ENCODE data around the gene FN3KRP. TPM values are rescaled to one million over a fixed set of nuclear protein-coding genes. Genes with fewer than 3 reads are reported as not detected.

The FN3KRP gene
- total RNA-seq, 1 donor from 2014 or later = 10.6 TPM

GRCh38 chr17:82677353-82677925 is 39.1 kb upstream of the FN3KRP start:
- DNase-seq (ENCODE audit: extremely low spot score in 2 of 2) = no peak

GRCh38 chr17:82678265-82678891 is 38.1 kb upstream of the FN3KRP start:
- Histone ChIP-seq H3K36me3 (no peaks in the 10 kb centered on the region), H3K4me1 (no peaks in the 10 kb centered on the region), H3K9me3 (peaks cover 6% of the 10 kb centered on the region), H3K27ac (no peak overlapping the region), H3K4me3 (no peak overlapping the region), H3K27me3 (no peaks in the 10 kb centered on the region)
- DNase-seq (ENCODE audit: extremely low spot score in 2 of 2) = no peak
- intact Hi-C loops (cut with DNase I) = no loop called here
- TF ChIP-seq POLR2A (IDR thresholded peaks at IDR 0.05) = no peak
- TF ChIP-seq POLR2AphosphoS5 (IDR thresholded peaks at IDR 0.05; ENCODE audit: insufficient read depth in 1 of 2, low read depth in 1 of 2) = no peak
- TF ChIP-seq, protein P1, sequence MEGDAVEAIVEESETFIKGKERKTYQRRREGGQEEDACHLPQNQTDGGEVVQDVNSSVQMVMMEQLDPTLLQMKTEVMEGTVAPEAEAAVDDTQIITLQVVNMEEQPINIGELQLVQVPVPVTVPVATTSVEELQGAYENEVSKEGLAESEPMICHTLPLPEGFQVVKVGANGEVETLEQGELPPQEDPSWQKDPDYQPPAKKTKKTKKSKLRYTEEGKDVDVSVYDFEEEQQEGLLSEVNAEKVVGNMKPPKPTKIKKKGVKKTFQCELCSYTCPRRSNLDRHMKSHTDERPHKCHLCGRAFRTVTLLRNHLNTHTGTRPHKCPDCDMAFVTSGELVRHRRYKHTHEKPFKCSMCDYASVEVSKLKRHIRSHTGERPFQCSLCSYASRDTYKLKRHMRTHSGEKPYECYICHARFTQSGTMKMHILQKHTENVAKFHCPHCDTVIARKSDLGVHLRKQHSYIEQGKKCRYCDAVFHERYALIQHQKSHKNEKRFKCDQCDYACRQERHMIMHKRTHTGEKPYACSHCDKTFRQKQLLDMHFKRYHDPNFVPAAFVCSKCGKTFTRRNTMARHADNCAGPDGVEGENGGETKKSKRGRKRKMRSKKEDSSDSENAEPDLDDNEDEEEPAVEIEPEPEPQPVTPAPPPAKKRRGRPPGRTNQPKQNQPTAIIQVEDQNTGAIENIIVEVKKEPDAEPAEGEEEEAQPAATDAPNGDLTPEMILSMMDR (IDR thresholded peaks at IDR 0.05) = no peak

More at GRCh38 chr17:82677353-82677925, 39.1 kb upstream of the FN3KRP start:
- TF ChIP-seq, protein P1 (IDR thresholded peaks at IDR 0.05) = no peak
- no peak for TF ChIP-seq POLR2AphosphoS5 (IDR thresholded peaks at IDR 0.05; ENCODE audit: insufficient read depth in 1 of 2, low read depth in 1 of 2)
- H3K27me3 ChIP-seq = no peaks in the 10 kb centered on the region
- intact Hi-C loops (cut with DNase I) = no loop called here
- peaks cover 6% of the 10 kb centered on the region for H3K9me3 ChIP-seq
- no peak overlapping the region for H3K4me3 ChIP-seq
- no peaks in the 10 kb centered on the region for H3K36me3 ChIP-seq
- H3K4me1 ChIP-seq = no peaks in the 10 kb centered on the region
- H3K27ac ChIP-seq = no peak overlapping the region

GRCh38 chr17:82679586-82680465 is 36.7 kb upstream of the FN3KRP start:
- H3K27me3 ChIP-seq = no peaks in the 10 kb centered on the region
- TF ChIP-seq POLR2A (IDR thresholded peaks at IDR 0.05) = no peak
- TF ChIP-seq, protein P1 (IDR thresholded peaks at IDR 0.05) = no peak
- no peak for TF ChIP-seq POLR2AphosphoS5 (IDR thresholded peaks at IDR 0.05; ENCODE audit: insufficient read depth in 1 of 2, low read depth in 1 of 2)
- H3K4me1 ChIP-seq = no peaks in the 10 kb centered on the region
- DNase-seq (ENCODE audit: extremely low spot score in 2 of 2) = no peak
- H3K36me3 ChIP-seq = no peaks in the 10 kb centered on the region
- H3K27ac ChIP-seq = no peak overlapping the region
- peaks cover 6% of the 10 kb centered on the region for H3K9me3 ChIP-seq
- no peak overlapping the region for H3K4me3 ChIP-seq
- intact Hi-C loops (cut with DNase I) = no loop called here

DNA sequence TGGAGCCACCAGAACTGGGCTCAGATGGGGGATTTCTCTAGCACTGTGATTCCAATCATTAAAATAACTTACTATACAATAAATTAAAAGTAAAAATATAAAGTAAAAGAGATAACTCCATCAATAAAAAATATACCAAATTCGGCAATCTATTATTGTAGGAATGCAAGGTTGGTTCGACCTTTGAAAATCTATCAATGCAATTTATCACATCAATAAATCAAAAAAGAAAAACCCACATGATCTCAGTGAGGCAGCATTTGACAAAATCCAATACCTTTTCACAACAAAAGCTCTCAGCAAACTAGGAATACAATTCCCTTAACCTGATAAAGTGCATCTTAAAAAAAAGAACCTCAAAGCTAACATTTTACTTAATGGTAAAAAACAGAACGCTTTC is 35.0 kb upstream of the FN3KRP start:
- no peak for DNase-seq (ENCODE audit: extremely low spot score in 2 of 2)
- TF ChIP-seq POLR2AphosphoS5 (IDR thresholded peaks at IDR 0.05; ENCODE audit: insufficient read depth in 1 of 2, low read depth in 1 of 2) = no peak
- TF ChIP-seq, protein P1 (IDR thresholded peaks at IDR 0.05) = no peak
- TF ChIP-seq POLR2A (IDR thresholded peaks at IDR 0.05) = no peak
- intact Hi-C loops (cut with DNase I) = no loop called here
- H3K27ac ChIP-seq = no peak overlapping the region
- no peaks in the 10 kb centered on the region for H3K27me3 ChIP-seq
- H3K9me3 ChIP-seq = peaks cover 6% of the 10 kb centered on the region
- no peak overlapping the region for H3K4me3 ChIP-seq
- no peaks in the 10 kb centered on the region for H3K4me1 ChIP-seq
- no peaks in the 10 kb centered on the region for H3K36me3 ChIP-seq
